ENCODE data around the gene TCEAL1.
A peak's percentile ranks its signal among the peaks of the same experiment; 100 is the strongest.
"Not testable (repeated sequence)": the region's sequence is repeated elsewhere in the genome, so short reads cannot be mapped to it uniquely, and the experiment has no call there.

Gene TCEAL1

GRCh38 chrX:103628386-103629317, at the start of gene TCEAL1:
Gene TCEAL1, plus strand, starts transcription at chrX:103628975. Its CDS starts 942 bp downstream, at chrX:103629917.
- no peak for DNase-seq (ENCODE audit: extremely low spot score, insufficient read length, low read depth)
- FAIRE-seq: peak; percentile 77

GRCh38 chrX:103584596-103584995, 44.2 kb upstream of the TCEAL1 start:
- DNase-seq (ENCODE audit: extremely low spot score, insufficient read length, low read depth) (no peak), FAIRE-seq (no peak)

GRCh38 chrX:103585411-103586313, 43.1 kb upstream of the TCEAL1 start, which contains the start of gene TCEAL4:
Gene TCEAL4, plus strand, starts transcription at chrX:103585515. Its CDS starts 1,161 bp downstream, at chrX:103586676.
- FAIRE-seq: peak; percentile 47
- DNase-seq (ENCODE audit: extremely low spot score, insufficient read length, low read depth): peak; percentile 26

- no peak for FAIRE-seq
- no peak for DNase-seq (ENCODE audit: extremely low spot score, insufficient read length, low read depth)
Observed at GRCh38 chrX:103586314-103586646, 42.5 kb upstream of the TCEAL1 start.

- no peak for DNase-seq (ENCODE audit: extremely low spot score, insufficient read length, low read depth)
Observed at GRCh38 chrX:103586659-103587058, 42.1 kb upstream of the TCEAL1 start.

GRCh38 chrX:103592295-103592694, 36.5 kb upstream of the TCEAL1 start:
- not testable (repeated sequence) for FAIRE-seq; DNase-seq (ENCODE audit: extremely low spot score, insufficient read length, low read depth)

More at GRCh38 chrX:103586659-103587058, 42.1 kb upstream of the TCEAL1 start:
- FAIRE-seq: no peak

GRCh38 chrX:103595202-103595601, 33.6 kb upstream of the TCEAL1 start:
- FAIRE-seq; DNase-seq (ENCODE audit: extremely low spot score, insufficient read length, low read depth): not testable (repeated sequence)

- DNase-seq (ENCODE audit: extremely low spot score, insufficient read length, low read depth): no peak
- FAIRE-seq: peak; percentile 29
Observed at GRCh38 chrX:103607364-103608305, 21.1 kb upstream of the TCEAL1 start, which contains the start of gene TCEAL3. Gene TCEAL3, plus strand, starts transcription at chrX:103607963. Its CDS starts 1,102 bp downstream, at chrX:103609065.

GRCh38 chrX:103608306-103608963, 20.3 kb upstream of the TCEAL1 start:
- FAIRE-seq (no peak), DNase-seq (ENCODE audit: extremely low spot score, insufficient read length, low read depth) (no peak)

GRCh38 chrX:103610282-103610681, 18.5 kb upstream of the TCEAL1 start:
- FAIRE-seq: no peak
- DNase-seq (ENCODE audit: extremely low spot score, insufficient read length, low read depth): no peak

- FAIRE-seq (no peak), DNase-seq (ENCODE audit: extremely low spot score, insufficient read length, low read depth) (no peak)
Observed at GRCh38 chrX:103613362-103613890, 15.3 kb upstream of the TCEAL1 start.

GRCh38 chrX:103614999-103615398, 13.8 kb upstream of the TCEAL1 start:
- no peak for DNase-seq (ENCODE audit: extremely low spot score, insufficient read length, low read depth)
- no peak for FAIRE-seq

GRCh38 chrX:103615781-103616371, 12.9 kb upstream of the TCEAL1 start:
- FAIRE-seq: no peak
- DNase-seq (ENCODE audit: extremely low spot score, insufficient read length, low read depth): no peak

- FAIRE-seq (no peak), DNase-seq (ENCODE audit: extremely low spot score, insufficient read length, low read depth) (no peak)
Observed at GRCh38 chrX:103616676-103617186, 12.0 kb upstream of the TCEAL1 start.

GRCh38 chrX:103624111-103624510, 4.7 kb upstream of the TCEAL1 start:
- FAIRE-seq (no peak), DNase-seq (ENCODE audit: extremely low spot score, insufficient read length, low read depth) (no peak)

- DNase-seq (ENCODE audit: extremely low spot score, insufficient read length, low read depth) (no peak), FAIRE-seq (no peak)
Observed at GRCh38 chrX:103626855-103627254, 1.9 kb upstream of the TCEAL1 start.

GRCh38 chrX:103629318-103630170, 769 bp downstream of the TCEAL1 start:
- DNase-seq (ENCODE audit: extremely low spot score, insufficient read length, low read depth) (no peak), FAIRE-seq (no peak)

Measured in GM18507 (cell line).